Stimulated activated CD8-positive, alpha-beta memory T cell treated with anti-CD3 and anti-CD28 coated beads, Interleukin-4, amount 100 ng/mL, for 24 hours (primary cell): ENCODE measurements around the gene DNAAF5.
"Not testable (repeated sequence)": the region's sequence is repeated elsewhere in the genome, so short reads cannot be mapped to it uniquely, and the experiment has no call there.

ENCODE experiments used
- DNase-seq: peaks from one replicate; pipeline ENCODE4 v3.0.0-alpha.2; 2020; ENCODE audit warnings: low read depth

The DNAAF5 gene

DNA sequence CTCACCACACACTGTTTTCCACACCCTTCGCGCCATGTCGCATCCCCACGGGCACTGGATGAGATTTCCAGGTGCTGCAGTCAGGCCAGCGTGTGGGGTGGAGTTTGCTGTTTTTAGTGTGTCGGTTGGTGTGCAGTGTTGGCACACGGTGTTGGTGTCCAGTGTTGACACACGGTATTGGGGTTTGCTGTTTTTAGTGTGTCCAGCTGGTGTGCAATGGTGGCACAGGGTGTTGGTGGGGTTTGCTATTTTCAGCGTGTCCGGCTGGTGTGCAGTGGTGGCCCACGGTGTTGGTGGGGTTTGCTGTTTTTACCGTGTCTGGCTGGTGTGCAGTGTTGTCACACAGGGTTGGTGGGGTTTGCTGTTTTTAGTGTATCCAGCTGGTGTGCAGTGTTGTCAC is 20.7 kb downstream of the DNAAF5 start:
- DNase-seq: no peak

DNA sequence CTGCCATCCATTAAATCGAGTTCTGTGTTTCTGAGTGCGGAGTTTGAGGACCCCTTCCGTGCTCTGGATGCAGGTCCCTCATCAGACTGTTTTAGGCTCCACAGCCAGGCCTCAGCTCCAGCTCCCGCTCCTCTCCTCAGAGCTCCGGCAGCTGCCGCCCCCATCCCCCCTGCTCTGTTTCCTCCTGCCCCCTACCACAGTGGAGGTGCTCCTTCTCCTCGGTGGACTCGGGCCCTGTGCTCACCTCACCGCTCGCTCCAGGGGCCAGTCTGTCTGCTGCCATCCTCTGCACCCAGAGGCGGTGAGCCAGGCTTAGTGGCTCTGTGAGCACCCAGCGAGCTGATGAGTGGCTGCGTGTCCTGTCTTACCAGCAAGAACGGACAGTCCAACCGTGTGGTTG is 21.9 kb downstream of the DNAAF5 start:
- DNase-seq: no peak

DNA sequence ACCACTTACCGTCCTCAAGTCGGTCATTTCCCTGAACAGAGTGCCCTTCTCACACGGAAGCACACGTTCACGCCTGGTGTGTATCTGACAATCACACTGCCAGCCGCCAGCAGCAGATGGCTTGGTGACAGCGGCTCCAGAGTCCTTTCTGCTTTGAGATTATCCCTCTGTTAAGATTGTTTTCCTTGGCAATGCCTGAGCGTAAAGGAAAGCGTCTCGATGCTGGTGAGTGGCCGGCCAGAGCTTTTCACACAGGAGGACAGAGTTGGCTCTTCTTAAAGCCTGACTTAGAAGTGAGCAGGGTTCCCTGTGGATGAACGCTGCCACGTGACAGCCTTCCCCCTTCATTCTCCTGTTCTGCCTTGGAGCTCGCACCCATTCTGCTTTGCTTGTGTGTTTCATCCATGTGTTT is 22.6 kb downstream of the DNAAF5 start:
- no peak for DNase-seq

DNA sequence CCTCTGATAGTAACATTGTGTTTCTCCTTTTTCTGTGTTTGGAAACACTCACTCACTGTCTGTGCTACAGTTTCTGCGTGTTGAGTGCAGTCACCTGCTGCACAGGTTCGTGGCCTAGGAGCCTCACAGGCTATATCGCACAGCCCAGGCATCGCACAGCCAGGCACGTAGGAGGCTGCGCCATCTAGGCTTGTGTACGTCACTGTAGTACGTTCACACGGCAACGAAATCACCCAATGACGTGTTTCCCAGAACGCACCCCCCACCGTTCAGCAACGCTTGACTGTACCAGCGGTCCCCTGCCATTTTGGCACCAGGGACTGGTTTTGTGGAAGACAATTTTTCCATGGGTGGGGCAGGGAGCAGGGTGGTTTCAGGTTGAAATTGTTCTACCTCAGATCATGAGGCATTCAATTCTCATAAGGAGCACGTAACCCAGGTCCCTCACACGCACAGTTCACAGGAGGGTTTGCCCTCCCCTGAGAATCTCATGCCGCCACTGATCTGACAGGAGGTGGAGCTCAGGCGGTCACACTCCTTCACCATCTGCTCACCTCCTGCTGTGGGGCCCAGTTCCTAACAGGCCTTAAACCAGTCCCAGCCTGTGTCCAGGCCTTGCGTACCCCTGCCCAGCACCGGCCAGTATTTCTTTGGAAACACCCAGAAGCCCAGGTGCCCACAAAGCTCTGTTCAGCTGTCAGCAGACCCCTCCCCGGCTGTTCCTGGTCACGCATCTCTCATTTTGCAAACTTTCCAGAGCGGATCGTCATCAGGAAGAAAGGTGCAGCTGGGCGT is 23.8 kb downstream of the DNAAF5 start:
- DNase-seq: no peak

DNA sequence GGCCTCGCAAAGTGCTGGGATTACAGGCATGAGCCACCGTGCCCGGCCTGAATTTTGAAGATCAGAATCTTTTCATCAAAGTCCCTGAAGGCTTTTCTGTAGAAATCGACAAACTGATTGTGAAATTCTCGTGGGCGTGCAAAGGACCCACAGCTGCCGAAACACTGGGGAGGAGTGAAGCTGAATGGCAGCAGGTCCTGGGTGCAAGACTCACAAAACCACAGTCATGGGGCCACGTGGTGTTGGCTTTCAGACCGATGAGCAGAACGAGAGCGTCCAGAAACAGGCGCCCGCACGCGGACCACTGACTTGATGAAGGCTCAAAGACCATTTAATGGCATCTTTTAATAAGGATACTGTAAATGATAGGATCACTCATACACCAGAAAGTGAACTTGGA is 25.3 kb downstream of the DNAAF5 start:
- no peak for DNase-seq

DNA sequence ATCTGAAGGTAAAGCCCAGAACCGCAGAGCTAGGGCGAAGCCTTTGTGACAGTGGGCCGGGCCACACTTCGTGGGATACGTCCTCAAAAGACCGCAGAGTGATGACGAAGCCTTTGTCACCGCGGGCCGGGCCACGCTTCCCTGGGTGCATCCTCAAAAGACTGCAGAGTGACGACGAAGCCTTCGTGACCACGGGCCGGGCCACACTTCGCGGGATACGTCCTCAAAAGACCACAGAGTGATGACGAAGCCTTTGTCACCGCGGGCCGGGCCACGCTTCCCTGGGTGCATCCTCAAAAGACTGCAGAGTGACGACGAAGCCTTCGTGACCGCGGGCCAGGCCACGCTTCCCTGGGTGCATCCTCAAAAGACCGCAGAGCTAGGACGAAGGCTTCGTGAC is 25.8 kb downstream of the DNAAF5 start:
- not testable (repeated sequence) for DNase-seq

DNA sequence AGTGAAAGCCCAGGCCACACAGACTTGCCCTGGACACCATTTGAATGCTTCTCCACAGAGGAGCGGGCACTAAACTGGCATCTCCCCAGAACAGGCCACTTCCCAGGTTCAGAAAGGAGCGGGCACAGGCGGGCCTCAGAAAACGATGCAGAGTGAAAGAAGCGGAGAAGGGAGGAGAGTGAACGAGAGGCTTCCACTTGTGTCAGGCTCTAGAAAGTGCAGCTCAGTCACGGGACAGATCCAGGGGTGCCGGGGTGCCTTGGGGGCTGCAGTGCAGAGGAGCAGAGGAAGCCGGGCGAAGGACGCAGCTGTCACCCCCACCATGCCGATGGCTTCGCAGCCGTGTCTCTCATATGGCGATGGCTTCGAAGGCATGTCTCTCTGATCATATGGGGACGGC is 26.7 kb downstream of the DNAAF5 start:
- DNase-seq: no peak

DNA sequence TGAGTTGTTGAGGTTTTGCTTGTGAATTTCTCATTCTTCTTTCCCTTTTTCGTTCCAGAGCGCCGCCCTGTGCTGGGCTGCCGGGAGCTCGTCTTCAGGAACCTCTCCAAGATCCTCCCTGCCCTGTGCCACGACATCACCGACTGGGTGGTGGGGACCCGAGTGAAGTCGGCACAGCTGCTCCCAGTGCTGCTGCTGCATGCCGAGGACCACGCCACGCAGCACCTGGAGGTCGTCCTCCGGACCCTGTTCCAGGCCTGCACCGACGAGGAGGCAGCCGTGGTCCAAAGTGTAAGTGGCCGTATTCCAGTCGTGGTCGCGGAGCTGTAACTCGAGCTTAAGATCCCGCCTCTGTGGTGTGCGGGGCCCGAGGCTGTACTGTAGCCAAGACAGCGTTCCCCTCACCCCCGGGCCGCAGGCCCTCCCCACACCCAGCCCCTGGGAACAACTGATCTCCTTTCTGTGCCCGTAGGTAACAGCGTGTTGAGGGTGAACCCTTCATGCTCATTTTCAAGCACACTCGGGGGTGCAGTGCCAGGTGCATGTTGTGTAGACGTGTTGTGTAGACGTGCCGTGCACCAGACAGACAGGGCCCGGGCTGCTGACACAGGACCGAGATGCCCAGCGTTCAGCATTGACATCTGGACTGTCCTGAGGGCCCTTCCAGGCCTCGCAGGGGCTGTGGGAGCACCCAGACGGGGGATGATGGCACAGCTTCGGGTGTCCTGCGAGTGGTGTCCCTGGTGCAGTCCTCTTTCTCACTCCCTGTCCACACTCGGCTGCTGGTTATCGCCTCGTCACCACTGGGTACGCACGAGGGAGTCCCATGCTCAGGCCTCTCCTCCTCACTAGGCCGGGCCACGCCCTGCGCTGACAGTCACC is 28.3 kb downstream of the DNAAF5 start:
- no peak for DNase-seq

DNA sequence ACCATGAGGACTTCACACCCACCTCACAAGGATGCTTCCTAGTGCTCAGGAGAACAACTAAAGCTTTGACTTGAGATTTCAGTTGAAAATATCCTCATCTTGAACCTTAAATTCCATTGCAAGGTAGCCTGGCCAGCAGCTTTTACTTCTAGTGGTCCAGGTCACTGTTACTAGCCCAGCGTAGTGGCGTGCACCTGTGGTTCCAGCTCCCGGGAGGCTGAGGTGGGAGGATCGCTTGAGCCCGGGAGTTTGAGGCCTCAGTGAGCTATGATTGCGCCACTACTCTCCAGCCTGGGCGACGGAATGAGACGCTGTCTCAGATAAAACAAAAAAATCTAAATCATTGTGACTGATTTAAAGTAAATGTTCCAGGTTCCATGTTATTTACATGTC is 28.9 kb downstream of the DNAAF5 start:
- DNase-seq: no peak

DNA sequence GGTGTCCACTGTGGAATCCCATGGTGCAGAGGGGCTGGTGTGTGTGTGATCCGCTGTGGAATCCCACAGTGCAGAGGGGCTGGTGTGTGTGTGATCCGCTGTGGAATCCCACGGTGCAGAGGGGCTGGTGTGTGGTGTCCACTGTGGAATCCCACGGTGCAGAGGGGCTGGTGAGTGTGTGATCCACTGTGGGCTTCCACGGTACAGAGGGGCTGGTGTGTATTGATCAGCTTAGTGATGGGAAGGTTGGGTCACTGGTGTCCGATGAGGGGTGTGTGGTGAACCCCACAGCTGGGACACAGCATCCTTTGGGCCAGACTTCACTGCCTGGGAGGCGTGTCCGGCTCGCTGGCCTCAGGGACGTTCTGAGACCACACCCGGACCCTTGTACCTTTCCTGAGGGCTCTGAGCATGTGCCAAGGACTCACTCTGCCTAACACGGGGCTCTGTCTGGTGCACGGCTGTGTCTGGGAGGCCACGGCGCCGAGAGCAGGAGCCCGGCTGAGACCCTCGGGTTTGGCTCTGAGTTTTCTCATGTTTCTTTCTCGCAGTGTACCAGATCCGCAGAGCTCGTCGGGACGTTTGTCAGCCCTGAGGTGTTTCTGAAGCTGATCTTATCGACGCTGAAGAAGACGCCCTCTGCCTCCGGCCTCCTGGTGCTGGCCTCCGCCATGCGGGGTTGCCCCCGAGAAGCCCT is 29.9 kb downstream of the DNAAF5 start:
- no peak for DNase-seq

DNA sequence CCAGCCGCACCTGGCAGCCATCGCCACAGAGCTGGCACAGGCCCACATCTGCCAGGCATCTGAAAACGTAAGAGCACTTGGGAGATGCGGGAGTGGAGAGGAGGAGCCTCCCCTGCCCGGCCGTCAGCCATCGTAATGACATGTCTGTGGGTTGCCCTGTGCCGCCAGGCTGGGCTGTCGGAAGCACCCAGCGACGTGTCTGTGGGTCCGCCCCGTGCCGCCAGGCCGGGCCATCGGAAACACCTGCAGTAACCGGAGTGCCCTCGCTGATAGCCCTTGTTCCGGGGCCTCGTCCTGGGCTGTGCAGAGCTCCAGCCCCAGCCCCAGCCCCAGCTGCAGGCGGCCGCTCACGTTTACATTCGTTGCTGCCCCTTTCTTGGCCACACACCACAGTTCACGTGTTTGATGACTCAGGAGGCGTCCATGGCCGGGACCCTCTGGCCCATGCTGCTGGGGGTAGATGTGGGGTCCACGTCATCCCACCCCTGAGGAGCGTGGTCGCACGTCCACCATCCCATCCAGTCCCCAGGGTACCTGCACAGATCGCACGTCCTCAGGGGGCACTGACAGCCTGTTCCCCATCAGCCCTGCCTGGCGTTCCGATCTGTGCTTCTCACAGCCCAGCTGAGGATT is 30.5 kb downstream of the DNAAF5 start:
- DNase-seq: no peak

DNA sequence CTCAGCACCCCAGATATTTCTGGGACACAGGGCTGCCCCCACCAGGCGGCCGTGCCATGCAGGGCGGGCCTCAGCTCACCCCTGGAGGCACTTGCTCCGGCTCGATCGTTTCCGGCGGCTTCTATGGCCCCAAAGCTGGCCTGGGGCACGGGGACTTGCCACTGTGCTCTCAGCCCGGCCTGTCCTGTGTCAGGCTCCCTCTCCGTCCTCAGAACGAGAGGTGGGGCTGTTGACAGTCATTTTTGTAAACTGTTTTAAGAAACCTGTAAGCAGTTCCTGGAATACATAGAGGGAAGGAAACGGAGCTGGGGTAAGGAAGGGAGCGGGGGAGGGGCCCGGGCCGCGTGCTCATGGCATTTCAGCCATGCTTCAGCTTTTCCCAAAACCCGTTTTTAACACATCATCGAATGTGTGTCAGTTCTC is 31.3 kb downstream of the DNAAF5 start:
- no peak for DNase-seq

DNA sequence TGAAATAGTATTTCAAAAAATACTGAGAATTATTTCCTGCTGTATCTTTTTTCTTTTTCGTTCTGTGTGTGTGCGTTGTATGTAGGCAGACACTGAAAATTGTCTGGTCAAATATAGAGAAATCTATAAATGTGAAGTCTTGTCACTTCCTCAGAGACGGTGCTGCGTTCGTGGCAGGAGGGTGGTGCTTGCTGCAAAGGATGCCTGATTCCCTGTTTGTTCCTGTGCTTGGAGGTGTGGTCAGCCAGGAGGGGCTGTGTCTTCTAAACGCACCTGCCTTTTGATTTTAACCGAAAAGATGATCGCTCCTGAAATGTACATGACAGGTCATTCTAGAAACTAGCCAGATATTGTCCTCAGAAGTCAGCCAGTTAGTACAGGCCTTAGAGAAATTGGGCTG is 33.1 kb downstream of the DNAAF5 start:
- DNase-seq: no peak

DNA sequence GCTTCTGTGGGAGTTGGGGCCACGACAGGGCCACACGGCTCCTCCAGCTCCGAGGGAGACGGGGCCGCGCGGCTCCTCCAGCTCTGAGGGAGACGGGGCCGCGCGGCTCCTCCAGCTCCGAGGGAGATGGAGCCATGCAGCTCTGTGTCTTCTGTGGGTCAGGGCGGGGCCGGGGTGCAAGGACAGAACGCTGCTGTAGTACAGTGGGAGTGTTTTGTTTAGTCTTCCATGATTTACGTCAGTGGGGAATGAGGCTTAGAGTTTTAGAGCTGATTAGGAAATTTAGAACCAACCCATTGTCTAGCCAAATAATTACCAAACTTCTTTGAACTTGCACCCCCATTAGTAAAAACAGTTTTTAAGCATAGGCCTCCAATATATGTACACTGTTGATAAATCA is 33.5 kb downstream of the DNAAF5 start:
- DNase-seq: no peak

DNA sequence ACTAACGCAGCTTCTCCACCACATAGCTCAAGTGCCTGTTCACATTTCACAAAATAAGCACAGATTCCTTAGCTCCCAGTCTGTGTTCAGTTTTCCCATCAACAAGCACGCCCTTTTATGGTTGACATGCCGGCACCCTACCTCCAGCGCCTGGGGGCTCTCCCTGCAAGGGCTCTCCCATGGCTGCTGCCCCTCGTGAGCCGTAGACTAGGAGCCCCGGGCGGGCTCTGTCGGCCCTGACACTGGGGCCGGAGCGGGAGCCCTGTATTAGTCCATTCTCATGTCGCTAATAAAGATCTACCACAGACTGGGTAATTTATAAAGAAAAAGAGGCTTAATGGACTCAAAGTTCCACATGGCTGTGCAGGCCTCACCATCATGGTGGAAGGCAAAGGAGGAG is 34.6 kb downstream of the DNAAF5 start:
- no peak for DNase-seq

DNA sequence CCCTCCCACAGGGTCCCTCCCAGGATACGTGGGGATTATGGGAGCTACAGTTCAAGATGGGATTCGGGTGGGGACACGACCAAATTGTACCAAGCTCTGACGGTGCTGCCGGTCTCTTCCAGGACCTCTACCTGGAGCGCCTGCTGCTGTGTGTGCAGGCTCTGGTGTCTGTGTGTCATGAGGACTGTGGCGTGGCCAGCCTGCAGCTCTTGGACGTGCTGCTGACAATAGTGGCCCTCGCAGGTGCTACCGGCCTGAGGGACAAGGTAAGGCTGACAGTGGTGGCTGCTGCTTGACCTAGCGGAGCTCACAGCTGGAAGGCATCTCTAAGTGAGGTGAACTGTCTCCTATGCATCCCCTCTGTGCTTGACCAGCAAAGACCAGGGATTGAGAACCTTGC is 35.1 kb downstream of the DNAAF5 start:
- no peak for DNase-seq

DNA sequence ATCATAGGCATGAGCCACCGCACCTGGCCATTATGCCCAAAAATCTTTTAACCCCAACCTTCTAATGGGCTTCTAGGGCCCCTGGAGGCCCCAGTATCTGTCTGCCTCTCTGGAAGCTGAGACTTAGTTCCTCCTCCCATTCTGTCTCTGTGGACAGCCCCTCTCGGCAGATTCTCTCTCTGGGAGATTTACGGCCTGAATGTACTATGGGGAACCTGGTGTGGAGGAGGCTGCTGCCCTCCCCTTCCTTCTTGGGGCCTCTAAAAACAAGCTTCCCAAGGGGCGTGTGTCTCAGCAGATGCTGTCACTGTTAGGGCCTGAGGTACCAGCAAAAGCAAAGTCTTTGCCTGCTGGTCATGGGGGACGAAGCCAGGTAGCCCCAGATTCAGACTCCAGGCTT is 36.4 kb downstream of the DNAAF5 start:
- DNase-seq: no peak

DNA sequence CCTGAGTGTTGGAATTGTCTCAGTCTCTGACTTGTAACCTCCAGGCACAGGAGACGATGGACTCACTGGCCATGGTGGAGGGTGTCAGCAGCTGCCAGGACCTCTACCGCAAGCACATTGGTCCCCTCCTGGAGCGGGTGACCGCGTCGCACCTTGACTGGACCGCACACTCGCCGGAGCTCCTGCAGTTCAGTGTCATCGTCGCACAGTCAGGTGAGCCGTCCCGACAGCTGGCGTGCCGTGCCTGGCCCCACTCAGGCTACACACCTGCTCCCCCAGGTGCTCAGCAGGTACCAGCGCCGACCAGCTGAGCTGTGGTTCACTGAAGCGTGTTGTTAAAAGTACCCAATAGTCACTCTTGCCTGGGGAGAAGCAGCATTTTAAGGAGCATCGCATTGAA is 37.3 kb downstream of the DNAAF5 start:
- DNase-seq: no peak

DNA sequence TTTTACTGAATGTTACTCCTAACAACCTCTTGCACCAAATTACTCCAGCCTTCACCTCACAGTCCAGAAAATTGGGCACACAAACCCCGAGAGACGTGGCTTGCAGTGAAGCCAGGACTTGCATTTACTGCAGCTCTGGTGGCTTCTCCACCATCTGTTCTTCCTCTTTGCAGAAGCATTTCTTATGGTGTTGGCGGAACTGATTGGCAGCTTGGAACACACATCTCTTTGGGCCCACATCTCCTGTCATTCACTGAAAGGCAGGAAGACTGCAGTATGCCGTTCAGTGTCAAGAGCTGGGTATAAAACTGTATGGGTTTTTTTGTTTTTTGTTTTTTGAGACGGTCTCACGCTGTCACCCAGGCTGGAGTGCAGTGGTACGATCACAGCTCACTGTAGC is 38.9 kb downstream of the DNAAF5 start:
- DNase-seq: no peak

DNA sequence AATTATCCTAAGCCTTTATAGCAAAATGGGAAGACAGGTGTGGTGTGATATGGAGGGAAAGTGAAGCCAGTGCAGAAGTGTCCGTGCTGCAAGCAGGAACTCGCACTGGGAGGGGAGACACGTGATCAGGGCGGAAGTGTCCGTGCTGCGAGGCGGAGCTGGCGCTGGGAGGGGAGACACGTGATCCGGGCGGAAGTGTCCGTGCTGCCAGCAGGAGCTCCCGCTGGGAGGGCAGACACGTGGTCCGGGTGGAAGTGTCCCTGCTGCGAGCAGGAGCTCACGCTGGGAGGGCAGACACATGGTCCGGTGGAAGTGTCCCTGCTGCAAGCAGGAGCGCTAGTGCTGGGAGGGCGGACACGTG is 41.1 kb downstream of the DNAAF5 start:
- no peak for DNase-seq

DNA sequence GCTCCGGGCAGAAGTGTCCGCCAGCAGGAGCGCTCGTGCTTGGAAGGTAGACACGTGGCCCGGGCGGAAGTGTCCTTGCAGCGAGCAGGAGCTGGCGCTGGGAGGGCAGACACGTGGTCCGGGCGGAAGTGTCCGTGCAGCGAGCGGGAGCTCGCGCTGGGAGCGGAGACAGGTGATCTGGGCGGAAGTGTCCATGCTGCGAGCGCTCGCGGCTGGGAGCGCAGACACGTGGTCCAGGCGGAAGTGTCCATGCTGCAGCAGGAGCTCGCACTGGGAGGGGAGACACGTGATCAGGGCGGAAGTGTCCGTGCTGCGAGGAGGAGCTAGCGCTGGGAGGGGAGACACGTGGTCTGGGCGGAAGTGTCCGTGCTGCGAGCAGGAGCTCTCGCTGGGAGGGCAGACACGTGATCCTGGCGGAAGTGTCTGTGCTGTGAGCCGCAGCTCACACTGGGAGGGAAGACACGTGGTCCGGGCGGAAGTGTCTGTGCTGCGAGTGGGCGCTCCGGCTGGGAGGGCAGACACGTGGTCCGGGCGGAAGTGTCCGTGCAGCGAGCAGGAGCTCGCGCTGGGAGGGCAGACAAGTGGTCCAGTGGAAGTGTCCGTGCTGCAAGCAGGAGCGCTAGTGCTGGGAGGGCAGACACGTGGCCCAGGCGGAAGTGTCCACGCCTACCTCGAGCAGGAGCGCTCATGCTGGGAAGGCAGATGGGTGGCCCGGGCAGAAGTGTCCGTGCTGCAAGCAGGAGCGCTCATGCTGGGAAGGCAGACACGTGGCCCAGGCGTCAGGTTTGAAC is 41.6 kb downstream of the DNAAF5 start:
- DNase-seq: no peak
